GM21526 (cell line): ENCODE measurements around the gene SERPINB13.
A peak's percentile ranks its signal among the peaks of the same experiment; 100 is the strongest.
"Not testable (repeated sequence)": the region's sequence is repeated elsewhere in the genome, so short reads cannot be mapped to it uniquely, and the experiment has no call there.

Experiments
- ATAC-seq: cut with Tn5 transposase; IDR thresholded peaks from one replicate; pipeline ENCODE4 v1.9.1; 2021; ENCODE audit warnings: moderate library complexity; ENCODE audit not compliant: unreplicated experiment, low FRiP score

The SERPINB13 gene

GRCh38 chr18:63588909-63589308 lies 1.8 kb downstream of the SERPINB13 start:
- no peak for ATAC-seq

GRCh38 chr18:63590373-63590772 lies 3.2 kb downstream of the SERPINB13 start:
- no peak for ATAC-seq

GRCh38 chr18:63590966-63591695 lies 4.0 kb downstream of the SERPINB13 start:
- ATAC-seq = no peak

- no peak for ATAC-seq
These were observed 4.6 kb downstream of the SERPINB13 start for GRCh38 chr18:63591725-63592124.

GRCh38 chr18:63592471-63592870 lies 5.3 kb downstream of the SERPINB13 start:
- no peak for ATAC-seq

- no peak for ATAC-seq
These were observed 9.8 kb downstream of the SERPINB13 start for GRCh38 chr18:63596964-63597363.

GRCh38 chr18:63603355-63603754 lies 16.2 kb downstream of the SERPINB13 start:
- no peak for ATAC-seq

GRCh38 chr18:63603772-63604171 lies 16.6 kb downstream of the SERPINB13 start:
- ATAC-seq = peak; percentile 99

- no peak for ATAC-seq
These were observed 17.8 kb downstream of the SERPINB13 start for GRCh38 chr18:63604791-63605567.

GRCh38 chr18:63606526-63606925 lies 19.4 kb downstream of the SERPINB13 start:
- ATAC-seq = no peak

- no peak for ATAC-seq
These were observed 26.3 kb downstream of the SERPINB13 start for GRCh38 chr18:63613420-63613819.

GRCh38 chr18:63617049-63617914 lies 30.1 kb downstream of the SERPINB13 start:
- peak; percentile 94 for ATAC-seq

- no peak for ATAC-seq
These were observed 30.7 kb downstream of the SERPINB13 start for GRCh38 chr18:63617915-63618234.

- no peak for ATAC-seq
These were observed 32.5 kb downstream of the SERPINB13 start for GRCh38 chr18:63619661-63620060.

GRCh38 chr18:63624863-63625262 lies 37.7 kb downstream of the SERPINB13 start:
- ATAC-seq = no peak

GRCh38 chr18:63626431-63626830 lies 39.3 kb downstream of the SERPINB13 start:
- no peak for ATAC-seq

- ATAC-seq = no peak
These were observed 40.7 kb downstream of the SERPINB13 start for GRCh38 chr18:63627819-63628218.

GRCh38 chr18:63637703-63638102 lies 50.6 kb downstream of the SERPINB13 start:
- no peak for ATAC-seq

GRCh38 chr18:63641157-63641680 lies 54.1 kb downstream of the SERPINB13 start:
- ATAC-seq = not testable (repeated sequence)

- ATAC-seq = not testable (repeated sequence)
These were observed 55.7 kb downstream of the SERPINB13 start for GRCh38 chr18:63642668-63643356.
